Thoracic aorta (tissue), 2 donors: ENCODE measurements around the gene FAM53B. TPM values are rescaled to one million over a fixed set of nuclear protein-coding genes. Genes with fewer than 3 reads are reported as not detected.
A peak's percentile ranks its signal among the peaks of the same experiment; 100 is the strongest.

Experiments used
- ATAC-seq: fragments of 150-250 bp; one replicate; pipeline ENCODE4 v1.8.0; 2017; ENCODE audit warnings: low read depth; ENCODE audit not compliant: insufficient number of reproducible peaks, low FRiP score
- DNase-seq: peaks from one replicate; pipeline ENCODE4 v3.0.0-alpha.2; 2020; ENCODE audit warnings: low spot score
- H3K27ac ChIP-seq, 2 donors: fragments of 200-600 bp; sonication (generic); 1 replicate in 1 of 2; 2 replicates in 1 of 2; pipeline ENCODE4 v1.5.1; 2016; ENCODE audit warnings: mild to moderate bottlenecking in 2 of 2, moderate library complexity in 2 of 2
- H3K27me3 ChIP-seq: fragments of 200-600 bp; sonication (generic); replicated peaks from 2 replicates; pipeline ENCODE4 v1.6.0; 2016; ENCODE audit warnings: mild to moderate bottlenecking; ENCODE audit not compliant: insufficient read depth
- H3K36me3 ChIP-seq: fragments of 200-600 bp; sonication (generic); one replicate; pipeline ENCODE4 v1.5.1; 2016
- H3K4me1 ChIP-seq, 2 donors: fragments of 200-600 bp; sonication (generic); 1 replicate in 1 of 2; 2 replicates in 1 of 2; pipeline versions ENCODE4 v1.5.1 to v1.6.0; 2016; ENCODE audit warnings: low read depth in 2 of 2, mild to moderate bottlenecking in 1 of 2; ENCODE audit not compliant: control insufficient read depth in 1 of 2
- H3K4me3 ChIP-seq: fragments of 200-600 bp; sonication (generic); 2 replicates; pipeline ENCODE4 v1.5.1; 2016; ENCODE audit warnings: mild to moderate bottlenecking
- H3K9me3 ChIP-seq: fragments of 200-600 bp; sonication (generic); 2 replicates; pipeline ENCODE4 v1.5.1; 2016
- total RNA-seq, 2 donors: library from RNA; depleted of rRNA; stranded (reverse); fragments of >200 nt; gene quantifications; one replicate each; pipeline versions ENCODE4 v1.1.0 to v1.2.3, GENCODE V29; 2016
- TF ChIP-seq, protein P1 (sequence below): fragments of 200-600 bp; sonication (generic); IDR thresholded peaks from one replicate; pipeline ENCODE4 v1.5.1; 2019; ENCODE audit warnings: antibody characterized with exemption

Gene FAM53B
- total RNA-seq, 2 donors from 2014 or later, result 26.6 to 49.5 TPM

DNA sequence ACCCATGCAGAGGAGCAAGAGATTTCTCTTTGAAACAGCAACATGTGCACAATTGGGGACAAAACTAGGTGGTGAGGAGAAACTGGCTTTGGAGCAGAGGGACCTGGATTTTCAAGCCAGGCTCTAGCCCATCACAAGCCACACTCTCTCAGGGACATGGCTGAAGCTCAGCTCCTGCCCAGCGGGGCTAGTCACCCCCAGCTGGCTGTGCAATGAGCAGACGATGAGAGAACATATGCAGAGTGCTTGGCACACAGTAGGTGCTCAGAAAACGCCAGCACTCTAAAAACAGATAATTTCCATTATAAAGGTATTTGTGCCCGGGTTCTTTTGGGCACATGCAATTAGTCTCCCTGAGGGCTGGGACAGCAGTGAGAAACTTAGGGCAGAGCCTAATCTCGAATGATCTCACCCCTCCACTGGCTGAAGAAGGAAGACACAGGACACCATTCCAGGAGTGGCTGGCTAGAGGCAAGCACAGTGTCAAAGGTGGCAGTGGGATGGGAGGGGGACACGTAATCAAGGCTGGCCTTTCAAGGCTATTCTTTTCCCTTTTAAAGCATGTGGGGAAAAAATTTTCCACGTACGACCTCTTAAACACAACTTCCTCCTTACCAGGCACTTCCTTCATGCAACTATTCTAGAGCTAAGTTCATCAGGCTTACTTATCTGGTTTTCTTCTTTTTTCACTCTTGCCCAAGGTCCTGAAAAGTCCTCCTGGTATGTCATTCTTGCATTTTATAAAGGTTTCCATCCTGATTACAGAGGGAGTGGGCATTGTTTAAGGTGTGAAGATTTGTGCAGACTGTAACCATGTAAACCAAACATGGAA, 15.1 kb downstream of the FAM53B start:
- peaks cover 29 to 49% of the 10 kb centered on the region in 2 donors for H3K4me1 ChIP-seq
- no peaks in the 10 kb centered on the region for H3K27me3 ChIP-seq
- H3K9me3 ChIP-seq, result no peaks in the 10 kb centered on the region
- DNase-seq (no peak), ATAC-seq (no peak)
- H3K27ac ChIP-seq, result peak overlapping the region; percentile 9 to 56
- no peak overlapping the region for H3K4me3 ChIP-seq
- TF ChIP-seq, protein P1, sequence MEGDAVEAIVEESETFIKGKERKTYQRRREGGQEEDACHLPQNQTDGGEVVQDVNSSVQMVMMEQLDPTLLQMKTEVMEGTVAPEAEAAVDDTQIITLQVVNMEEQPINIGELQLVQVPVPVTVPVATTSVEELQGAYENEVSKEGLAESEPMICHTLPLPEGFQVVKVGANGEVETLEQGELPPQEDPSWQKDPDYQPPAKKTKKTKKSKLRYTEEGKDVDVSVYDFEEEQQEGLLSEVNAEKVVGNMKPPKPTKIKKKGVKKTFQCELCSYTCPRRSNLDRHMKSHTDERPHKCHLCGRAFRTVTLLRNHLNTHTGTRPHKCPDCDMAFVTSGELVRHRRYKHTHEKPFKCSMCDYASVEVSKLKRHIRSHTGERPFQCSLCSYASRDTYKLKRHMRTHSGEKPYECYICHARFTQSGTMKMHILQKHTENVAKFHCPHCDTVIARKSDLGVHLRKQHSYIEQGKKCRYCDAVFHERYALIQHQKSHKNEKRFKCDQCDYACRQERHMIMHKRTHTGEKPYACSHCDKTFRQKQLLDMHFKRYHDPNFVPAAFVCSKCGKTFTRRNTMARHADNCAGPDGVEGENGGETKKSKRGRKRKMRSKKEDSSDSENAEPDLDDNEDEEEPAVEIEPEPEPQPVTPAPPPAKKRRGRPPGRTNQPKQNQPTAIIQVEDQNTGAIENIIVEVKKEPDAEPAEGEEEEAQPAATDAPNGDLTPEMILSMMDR, result no peak
- H3K36me3 ChIP-seq, result no peaks in the 10 kb centered on the region

DNA sequence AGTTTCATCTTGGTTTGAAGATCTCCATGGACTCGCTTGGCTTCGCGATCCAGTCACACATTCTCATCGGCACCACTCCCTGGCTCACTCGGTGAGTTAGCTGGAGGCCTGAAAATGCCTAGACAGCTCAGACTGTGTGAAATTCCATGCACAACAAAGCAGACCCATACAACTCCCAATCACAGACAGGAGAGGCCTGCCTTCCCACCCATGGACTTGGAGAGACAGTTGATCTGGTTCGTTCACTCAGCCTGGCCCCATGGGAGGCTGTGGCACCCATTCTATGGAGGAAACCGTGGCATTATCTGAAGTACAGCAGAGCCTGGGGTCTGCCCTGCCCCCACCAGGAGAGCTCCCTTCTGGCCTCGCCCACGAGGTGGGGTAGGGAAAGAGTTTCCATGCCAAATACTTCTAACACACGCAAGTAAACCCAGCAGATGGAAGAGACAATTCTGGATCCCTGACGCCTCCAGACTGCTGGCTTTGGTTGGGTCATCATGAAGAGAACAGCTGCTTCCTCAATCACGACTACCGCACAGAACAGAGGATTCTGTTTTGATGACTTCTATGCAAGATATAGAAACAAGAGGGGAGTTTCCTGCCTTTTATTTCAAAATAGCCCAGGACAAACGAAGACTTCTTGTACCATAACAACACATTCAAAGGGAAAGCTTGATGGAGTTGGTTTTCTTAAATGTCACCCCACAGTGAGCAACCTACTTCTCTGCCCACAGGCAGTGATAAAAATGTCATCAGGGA, 15.9 kb downstream of the FAM53B start:
- no peak for DNase-seq
- no peak overlapping the region for H3K4me3 ChIP-seq
- no peaks in the 10 kb centered on the region for H3K9me3 ChIP-seq
- H3K27me3 ChIP-seq, result no peaks in the 10 kb centered on the region
- no peaks in the 10 kb centered on the region for H3K36me3 ChIP-seq
- peaks cover 30 to 49% of the 10 kb centered on the region in 2 donors for H3K4me1 ChIP-seq
- TF ChIP-seq, protein P1, result no peak
- ATAC-seq, result no peak
- H3K27ac ChIP-seq, result peak overlapping the region in 1 of 2 donors; percentile 56

GRCh38 chr10:124727361-124727960, 16.7 kb downstream of the FAM53B start:
- no peak for ATAC-seq
- DNase-seq, result no peak
- Histone ChIP-seq H3K27me3 (no peaks in the 10 kb centered on the region), H3K9me3 (no peaks in the 10 kb centered on the region), H3K36me3 (no peaks in the 10 kb centered on the region), H3K4me3 (no peak overlapping the region), H3K27ac (peak overlapping the region in 1 of 2 donors; percentile 23), H3K4me1 (peaks cover 33 to 49% of the 10 kb centered on the region in 2 donors)
- TF ChIP-seq, protein P1, result no peak

GRCh38 chr10:124725791-124726190, 18.4 kb downstream of the FAM53B start:
- ATAC-seq (no peak), DNase-seq (no peak)
- Histone ChIP-seq H3K27ac (no peak overlapping the region), H3K27me3 (no peaks in the 10 kb centered on the region), H3K36me3 (no peaks in the 10 kb centered on the region), H3K9me3 (no peaks in the 10 kb centered on the region), H3K4me3 (no peak overlapping the region), H3K4me1 (peaks cover 41 to 63% of the 10 kb centered on the region in 2 donors)
- TF ChIP-seq, protein P1, result no peak

DNA sequence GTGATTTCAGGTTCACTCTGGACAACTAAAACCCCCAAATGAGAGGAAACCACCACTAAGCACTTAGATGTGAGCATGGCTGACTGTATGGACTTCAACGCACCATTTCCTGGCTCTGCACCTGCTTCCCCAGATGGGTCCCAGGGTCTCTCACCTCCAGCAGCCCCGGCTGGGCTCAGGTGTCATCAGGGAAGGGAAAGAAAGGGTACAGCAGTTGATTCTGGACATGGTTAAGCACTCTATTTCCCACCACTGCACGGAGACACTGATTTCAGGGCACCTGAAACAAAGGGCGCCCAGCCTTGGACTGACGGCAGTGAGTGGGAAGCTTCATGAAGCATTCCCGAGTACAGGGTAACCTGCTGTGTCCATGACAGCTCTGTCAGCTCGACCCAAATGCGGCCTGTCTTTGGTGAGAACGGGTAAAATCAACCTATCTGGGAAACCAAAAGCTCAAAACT, 19.0 kb downstream of the FAM53B start:
- ATAC-seq, result no peak
- TF ChIP-seq, protein P1, result no peak
- Histone ChIP-seq H3K9me3 (no peaks in the 10 kb centered on the region), H3K4me1 (peaks cover 41 to 68% of the 10 kb centered on the region in 2 donors), H3K27me3 (no peaks in the 10 kb centered on the region), H3K27ac (no peak overlapping the region), H3K4me3 (no peak overlapping the region), H3K36me3 (no peaks in the 10 kb centered on the region)
- DNase-seq, result no peak
